ENCODE data around the gene ZEB1. TPM values are rescaled to one million over a fixed set of nuclear protein-coding genes. Genes with fewer than 3 reads are reported as not detected.

Gene ZEB1
- total and polyA plus RNA-seq, 2 of the 8 experiments (the other 6 are each of a cell fraction or from before 2014, with no cell fraction given): 0.08 to 0.15 TPM

DNA sequence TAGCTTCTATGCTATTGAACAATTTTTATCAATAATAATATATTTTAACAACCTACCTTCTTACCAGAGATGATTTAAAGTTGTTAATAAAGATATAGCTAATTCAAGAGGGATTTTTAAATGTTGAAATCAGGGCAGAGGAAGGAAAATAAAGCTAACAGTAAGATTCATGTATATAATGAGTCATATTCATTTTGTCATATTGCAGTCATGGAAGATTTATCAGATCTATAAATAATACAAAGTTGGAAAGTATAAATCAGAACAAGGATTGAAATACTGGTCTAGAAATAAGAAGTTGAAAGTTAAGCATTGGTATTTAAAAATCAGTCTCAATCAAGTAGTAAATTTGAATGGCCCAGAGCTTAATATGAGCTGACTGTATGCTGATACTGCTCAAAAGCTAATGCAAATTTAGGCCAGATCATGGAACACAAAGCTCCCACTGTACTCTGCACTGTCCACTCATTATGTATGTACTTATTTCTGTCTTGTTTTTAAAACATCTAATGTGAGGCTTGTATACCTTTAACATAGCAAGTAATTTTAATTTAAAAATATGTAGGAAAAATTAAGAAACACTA is 196.9 kb downstream of the ZEB1 start:
- H3K23me2 ChIP-seq (ENCODE audit: low read depth, low read length): no peaks in the 10 kb centered on the region
- TF ChIP-seq CREB1 (IDR thresholded peaks at IDR 0.05) (no peak), TBP (IDR thresholded peaks at IDR 0.05; ENCODE audit: low read depth, low read length) (no peak), TEAD4 (IDR thresholded peaks at IDR 0.05; ENCODE audit: low read depth, low read length) (no peak), SRF (IDR thresholded peaks at IDR 0.05; ENCODE audit: low read depth, low read length) (no peak), SIX5 (IDR thresholded peaks at IDR 0.05; ENCODE audit: low read depth, low read length) (no peak), GTF2F1 (IDR thresholded peaks at IDR 0.05; ENCODE audit: borderline replicate concordance, low read depth, low read length) (no peak), CHD2 (IDR thresholded peaks at IDR 0.05; ENCODE audit: low read length) (no peak), CTBP2 (IDR thresholded peaks at IDR 0.05; ENCODE audit: borderline replicate concordance, insufficient read depth, insufficient read length, low read length) (no peak), SAP30 (IDR thresholded peaks at IDR 0.05; ENCODE audit: insufficient read depth, insufficient replicate concordance, low read length) (no peak), SP4 (IDR thresholded peaks at IDR 0.05; ENCODE audit: low read length) (no peak)
- no peak overlapping the region for H3K9ac ChIP-seq (replicated peaks in 1 of 4; ENCODE audit: extremely low read depth in 1 of 4, low read depth in 3 of 4, low read length in 3 of 4)
- no peak overlapping the region for H3K56ac ChIP-seq (replicated peaks; ENCODE audit: insufficient read length, low read depth, low read length)
- no peak overlapping the region for H2BK12ac ChIP-seq (ENCODE audit: low read depth, low read length)
- FAIRE-seq (no peak), DNase-seq (ENCODE audit: low read depth in 1 of 2, low spot score in 2 of 2) (no peak)
- H3K18ac ChIP-seq (ENCODE audit: extremely low read depth, low read length): no peak overlapping the region
- no peak overlapping the region for H4K5ac ChIP-seq (ENCODE audit: insufficient read length, low read depth, low read length)
- H3K27ac ChIP-seq (ENCODE audit: low read depth, low read length): no peak overlapping the region
- no peak overlapping the region for H4K91ac ChIP-seq (replicated peaks; ENCODE audit: insufficient read length, low read length)
- no peak overlapping the region for H2BK15ac ChIP-seq (ENCODE audit: low read length)
- H3K23ac ChIP-seq (ENCODE audit: insufficient read length): no peak overlapping the region
- H3K27me3 ChIP-seq (replicated peaks in 1 of 4; ENCODE audit: control insufficient read depth in 3 of 4, extremely low read depth in 1 of 4, insufficient read depth in 3 of 4, low read length in 3 of 4): no peaks in the 10 kb centered on the region
- H3K79me2 ChIP-seq (ENCODE audit: control insufficient read depth in 1 of 2, insufficient read depth in 2 of 2, low read length in 2 of 2): no peaks in the 10 kb centered on the region
- no peaks in the 10 kb centered on the region for H3K9me3 ChIP-seq (ENCODE audit: insufficient read depth in 2 of 2, low read depth in 1 of 2, low read length in 1 of 2)
- no peaks in the 10 kb centered on the region for H3K4me1 ChIP-seq (replicated peaks in 1 of 4; ENCODE audit: control insufficient read depth in 3 of 4, insufficient read depth in 4 of 4, low read length in 3 of 4)
- no peak overlapping the region for H2AK5ac ChIP-seq (ENCODE audit: low read depth, low read length)
- H2BK20ac ChIP-seq (ENCODE audit: low read length): no peak overlapping the region
- H2BK120ac ChIP-seq (replicated peaks; ENCODE audit: low read depth, low read length): no peak overlapping the region
- H3K4ac ChIP-seq (replicated peaks; ENCODE audit: insufficient read length, low read depth, low read length): no peak overlapping the region
- no peaks in the 10 kb centered on the region for H3K79me1 ChIP-seq (ENCODE audit: low read depth, low read length)
- no peak overlapping the region for H2AFZ ChIP-seq (ENCODE audit: low read length)
- CTCF ChIA-PET (ENCODE audit: partially characterized antibody): interaction anchor here (0.5 to 2.2 kb wide), 3 partner anchors 254 to 1769 kb away, joined by 3 to 8 read pairs (median 3); no protein-coding TSS in a partner anchor
- H3K36me3 ChIP-seq (ENCODE audit: control insufficient read depth in 2 of 4, insufficient read depth in 4 of 4, low read length in 3 of 4): no peaks in the 10 kb centered on the region
- no peaks in the 10 kb centered on the region for H4K20me1 ChIP-seq (replicated peaks in 1 of 2; ENCODE audit: control insufficient read depth in 1 of 2, insufficient read depth in 2 of 2, low read length in 2 of 2)
- no peak overlapping the region for H3K4me2 ChIP-seq (ENCODE audit: insufficient read depth in 1 of 2, low read depth in 2 of 2, low read length in 2 of 2)
- POLR2A ChIA-PET (ENCODE audit: partially characterized antibody): no interaction called here
- no peak overlapping the region for H2BK5ac ChIP-seq (ENCODE audit: low read depth, low read length)
- H3K4me3 ChIP-seq (ENCODE audit: extremely low read depth in 1 of 4, insufficient read depth in 2 of 4, low read depth in 3 of 4, low read length in 4 of 4): no peak overlapping the region
- no peak overlapping the region for H4K8ac ChIP-seq (ENCODE audit: extremely low read depth, insufficient read depth, low read length)
- no peak overlapping the region for H3K14ac ChIP-seq (ENCODE audit: insufficient read length)
